Chondrocyte (in vitro differentiated cells): ENCODE results near the gene SHFL. TPM values are rescaled to one million over a fixed set of nuclear protein-coding genes. Genes with fewer than 3 reads are reported as not detected.
A peak's percentile ranks its signal among the peaks of the same experiment; 100 is the strongest.

Experiments
- DNase-seq: peaks from one replicate; pipeline ENCODE4 v3.0.0; 2021; ENCODE audit warnings: mixed read lengths, low spot score
- H3K27ac Mint-ChIP-seq: one replicate; pipeline ENCODE4 v1.8.0; 2021; ENCODE audit warnings: mild to moderate bottlenecking, moderate library complexity, mixed read lengths; ENCODE audit not compliant: unreplicated experiment
- H3K27me3 Mint-ChIP-seq: 2 replicates; pipeline ENCODE4 v1.8.0; 2021; ENCODE audit warnings: low read depth, mixed read lengths
- H3K36me3 Mint-ChIP-seq: 2 replicates; pipeline ENCODE4 v1.8.0; 2021; ENCODE audit warnings: low read depth, mixed read lengths
- H3K4me1 Mint-ChIP-seq: 2 replicates; pipeline ENCODE4 v1.8.0; 2021; ENCODE audit warnings: low read depth, mild to moderate bottlenecking, mixed read lengths
- H3K4me3 Mint-ChIP-seq: one replicate; pipeline ENCODE4 v1.8.0; 2021; ENCODE audit warnings: mild to moderate bottlenecking, moderate library complexity, mixed read lengths; ENCODE audit not compliant: unreplicated experiment
- H3K9me3 Mint-ChIP-seq: 2 replicates; pipeline ENCODE4 v1.8.0; 2021; ENCODE audit warnings: low read depth, mixed read lengths
- long read RNA-seq: library from polyadenylated mRNA; stranded (forward); transcript quantifications from one replicate; pipeline ENCODE4 v2.0.0, GENCODE V29; 2021
- total RNA-seq: library from RNA; stranded (reverse); gene quantifications from 3 replicates; pipeline ENCODE4 v1.2.1, GENCODE V29; 2021
- TF ChIP-seq, protein P1 (sequence below): fragments of 200-600 bp; sonication (generic); IDR thresholded peaks from 2 replicates; pipeline ENCODE4 v1.5.0; 2021; ENCODE audit warnings: antibody characterized with exemption, mild to moderate bottlenecking, moderate library complexity

The SHFL gene
- total RNA-seq = 15.8 to 21.8 TPM (median 19.9 TPM) in 3 replicates
- long read RNA-seq, transcript C19orf66-201 (8 exons, 2,117 nt) = major isoform, 17 of 35 reads
- long read RNA-seq, transcript C19orf66-203 (7 exons, 2,079 nt) = minor isoform, 16 of 35 reads
- long read RNA-seq, partial matches to known transcripts = 0 of 35 reads
- long read RNA-seq, other reads (novel, unspliced or antisense) = 0 of 35 reads

- H3K4me3 Mint-ChIP-seq = peak within 1 kb of the TSS; percentile 78
- H3K4me1 Mint-ChIP-seq = peaks cover 3% of the 10 kb centered on the region
- no peaks in the 10 kb centered on the region for H3K9me3 Mint-ChIP-seq
- H3K36me3 Mint-ChIP-seq = peaks cover 5% of the 10 kb centered on the region
- H3K27me3 Mint-ChIP-seq = no peaks in the 10 kb centered on the region
- TF ChIP-seq, protein P1, sequence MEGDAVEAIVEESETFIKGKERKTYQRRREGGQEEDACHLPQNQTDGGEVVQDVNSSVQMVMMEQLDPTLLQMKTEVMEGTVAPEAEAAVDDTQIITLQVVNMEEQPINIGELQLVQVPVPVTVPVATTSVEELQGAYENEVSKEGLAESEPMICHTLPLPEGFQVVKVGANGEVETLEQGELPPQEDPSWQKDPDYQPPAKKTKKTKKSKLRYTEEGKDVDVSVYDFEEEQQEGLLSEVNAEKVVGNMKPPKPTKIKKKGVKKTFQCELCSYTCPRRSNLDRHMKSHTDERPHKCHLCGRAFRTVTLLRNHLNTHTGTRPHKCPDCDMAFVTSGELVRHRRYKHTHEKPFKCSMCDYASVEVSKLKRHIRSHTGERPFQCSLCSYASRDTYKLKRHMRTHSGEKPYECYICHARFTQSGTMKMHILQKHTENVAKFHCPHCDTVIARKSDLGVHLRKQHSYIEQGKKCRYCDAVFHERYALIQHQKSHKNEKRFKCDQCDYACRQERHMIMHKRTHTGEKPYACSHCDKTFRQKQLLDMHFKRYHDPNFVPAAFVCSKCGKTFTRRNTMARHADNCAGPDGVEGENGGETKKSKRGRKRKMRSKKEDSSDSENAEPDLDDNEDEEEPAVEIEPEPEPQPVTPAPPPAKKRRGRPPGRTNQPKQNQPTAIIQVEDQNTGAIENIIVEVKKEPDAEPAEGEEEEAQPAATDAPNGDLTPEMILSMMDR = no peak
- DNase-seq = no peak
- no peak within 1 kb of the TSS for H3K27ac Mint-ChIP-seq
Observed at GRCh38 chr19:10085641-10086590, at the start of gene SHFL. Gene SHFL (plus strand): TSS chr19:10086317. CDS start chr19:10086428, 111 bp downstream.

GRCh38 chr19:10036601-10037071 lies 49.5 kb upstream of the SHFL start:
- Mint-ChIP-seq H3K36me3 (no peaks in the 10 kb centered on the region), H3K9me3 (no peaks in the 10 kb centered on the region), H3K4me3 (no peak overlapping the region), H3K27ac (no peak overlapping the region), H3K27me3 (peaks cover 53% of the 10 kb centered on the region), H3K4me1 (no peaks in the 10 kb centered on the region)
- TF ChIP-seq, protein P1 = no peak
- DNase-seq = no peak

DNA sequence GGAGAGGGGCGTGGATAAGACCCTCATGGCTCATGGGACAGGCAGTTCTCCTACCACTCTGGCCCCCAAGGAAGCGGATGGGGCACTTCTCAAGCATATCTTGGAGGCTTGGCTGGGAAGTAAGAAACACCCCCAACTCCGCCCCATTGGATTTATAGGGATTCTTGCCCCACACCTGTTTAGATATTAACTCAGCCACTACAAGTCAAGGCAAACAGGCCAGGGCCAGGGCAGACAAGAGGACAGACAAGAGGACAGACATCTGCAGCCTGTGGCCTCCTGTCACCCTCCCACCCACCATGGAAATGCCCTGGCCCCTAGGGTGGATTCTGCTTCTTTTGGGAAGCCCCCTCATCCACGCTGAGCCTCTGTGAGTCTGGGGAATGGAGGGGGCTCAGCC lies 48.8 kb upstream of the SHFL start:
- Mint-ChIP-seq H3K4me3 (no peak overlapping the region), H3K9me3 (no peaks in the 10 kb centered on the region), H3K36me3 (no peaks in the 10 kb centered on the region), H3K27me3 (peaks cover 54% of the 10 kb centered on the region), H3K27ac (no peak overlapping the region), H3K4me1 (no peaks in the 10 kb centered on the region)
- no peak for DNase-seq
- TF ChIP-seq, protein P1 = no peak

GRCh38 chr19:10037809-10038208 lies 48.3 kb upstream of the SHFL start:
- H3K4me3 Mint-ChIP-seq = no peak overlapping the region
- H3K27ac Mint-ChIP-seq = no peak overlapping the region
- H3K27me3 Mint-ChIP-seq = peaks cover 55% of the 10 kb centered on the region
- no peak for DNase-seq
- TF ChIP-seq, protein P1 = no peak
- no peaks in the 10 kb centered on the region for H3K9me3 Mint-ChIP-seq
- no peaks in the 10 kb centered on the region for H3K36me3 Mint-ChIP-seq
- H3K4me1 Mint-ChIP-seq = no peaks in the 10 kb centered on the region

DNA sequence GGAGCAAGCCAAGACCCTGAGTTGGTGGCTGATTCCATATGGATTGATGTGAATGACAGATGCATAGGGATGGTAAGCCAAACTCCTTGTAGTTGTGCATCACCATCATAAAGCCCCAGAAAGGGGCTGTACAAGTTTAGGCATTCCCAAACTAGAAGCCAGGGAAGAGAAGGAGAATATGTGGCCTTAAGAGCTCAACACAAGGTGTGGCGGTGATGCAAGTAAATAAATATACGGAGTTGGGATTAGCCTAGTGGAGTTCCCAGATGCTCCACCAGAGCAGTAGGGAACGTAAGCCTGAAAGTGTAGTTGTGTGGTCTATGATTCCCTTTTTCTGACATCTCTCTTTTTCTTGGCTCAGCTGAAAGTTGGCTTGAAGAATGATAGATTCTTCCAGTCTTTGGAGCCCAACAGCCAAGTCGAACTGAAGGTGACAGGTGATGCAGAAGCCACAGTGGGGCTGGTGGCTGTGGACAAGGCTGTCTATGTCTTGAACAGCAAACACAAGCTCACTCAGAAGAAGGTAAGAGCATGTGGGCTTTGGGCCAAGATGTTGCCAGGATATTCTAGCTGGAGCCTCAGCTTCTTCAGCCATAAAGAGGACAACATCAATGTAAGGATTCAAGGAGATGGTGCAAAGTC lies 42.7 kb upstream of the SHFL start:
- no peaks in the 10 kb centered on the region for H3K4me1 Mint-ChIP-seq
- H3K9me3 Mint-ChIP-seq = peaks cover 4% of the 10 kb centered on the region
- TF ChIP-seq, protein P1 = no peak
- DNase-seq = no peak
- H3K27ac Mint-ChIP-seq = no peak overlapping the region
- peaks cover 52% of the 10 kb centered on the region for H3K27me3 Mint-ChIP-seq
- H3K4me3 Mint-ChIP-seq = no peak overlapping the region
- H3K36me3 Mint-ChIP-seq = no peaks in the 10 kb centered on the region
